ENCODE measurements around the gene TUBD1. TPM values are rescaled to one million over a fixed set of nuclear protein-coding genes. Genes with fewer than 3 reads are reported as not detected.

TUBD1 gene
- polyA plus RNA-seq, 3 donors = 2.9 to 7.3 (median 3.9) TPM

DNA sequence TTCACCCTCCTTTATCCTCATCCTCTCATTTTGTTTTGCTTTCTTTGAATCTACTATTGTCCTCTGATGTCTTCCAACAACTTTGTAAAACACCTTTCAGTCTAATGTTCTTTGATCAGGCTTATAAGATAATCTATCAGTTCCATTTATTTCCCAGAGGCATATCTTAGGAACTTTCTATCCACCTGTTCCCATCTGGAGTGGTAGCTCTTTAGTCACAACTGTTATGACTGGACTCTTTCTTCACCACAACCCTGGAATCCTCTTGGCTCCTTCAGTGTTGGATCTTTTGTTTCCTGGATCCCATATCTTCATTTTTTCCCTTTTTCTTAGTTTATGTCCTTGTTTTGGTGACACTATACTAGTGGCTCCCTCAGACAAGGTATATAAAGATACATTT is 23.7 kb upstream of the TUBD1 start:
- H3K9ac ChIP-seq (ENCODE audit: insufficient read depth, low read length, poor library complexity, severe bottlenecking) = no peak overlapping the region
- Mint-ChIP-seq H3K9me3 (peaks cover 0 to 1% (median 0%) of the 10 kb centered on the region in 7 donors), H3K4me3 (no peak overlapping the region), H3K27me3 (ENCODE audit: low read depth in 3 of 3) (no peaks in the 10 kb centered on the region), H3K4me1 (peaks cover 1% of the 10 kb centered on the region), H3K36me3 (peaks cover 57 to 85% of the 10 kb centered on the region in 2 donors), H3K27ac (peak overlapping the region in 1 of 7 donors; percentile 22)
- peaks cover 67 to 92% of the 10 kb centered on the region in 2 donors for H3K36me3 ChIP-seq (replicated peaks in 1 of 2; ENCODE audit: control insufficient read depth in 1 of 2, insufficient read depth in 2 of 2, low read length in 2 of 2)
- H3K79me2 ChIP-seq (ENCODE audit: insufficient read depth, low read length) = no peaks in the 10 kb centered on the region
- H3K27me3 ChIP-seq (ENCODE audit: control insufficient read depth in 2 of 2, insufficient read depth in 2 of 2, low read length in 2 of 2) = no peaks in the 10 kb centered on the region
- no peaks in the 10 kb centered on the region for H3K9me3 ChIP-seq (replicated peaks in 1 of 2; ENCODE audit: control insufficient read depth in 1 of 2, insufficient read depth in 1 of 2, low read length in 2 of 2)
- DNase-seq = no peak
- intact Hi-C loops (cut with micrococcal nuclease) = loop anchor here in 1 of 2 donors (5.0 to 10.0 kb wide), 2 partner anchors 36 to 118 kb away; no protein-coding TSS in a partner anchor
- H3K27ac ChIP-seq (ENCODE audit: low read depth in 1 of 2, low read length in 2 of 2) = no peak overlapping the region
- no peak overlapping the region for H3K4me3 ChIP-seq (replicated peaks in 1 of 3; ENCODE audit: low read depth in 2 of 3, low read length in 3 of 3)
- H4K20me1 ChIP-seq (ENCODE audit: insufficient read depth, low read length) = peaks cover 16% of the 10 kb centered on the region
- no peaks in the 10 kb centered on the region for H3K4me1 ChIP-seq (ENCODE audit: control insufficient read depth in 1 of 2, insufficient read depth in 2 of 2, low read length in 2 of 2)
- no peak overlapping the region for H3K4me2 ChIP-seq (replicated peaks; ENCODE audit: extremely low read depth, low read length, poor library complexity, severe bottlenecking)
- H2AFZ ChIP-seq (ENCODE audit: insufficient read depth, low read depth, low read length, poor library complexity, severe bottlenecking) = no peak overlapping the region
- TF ChIP-seq, protein P1, sequence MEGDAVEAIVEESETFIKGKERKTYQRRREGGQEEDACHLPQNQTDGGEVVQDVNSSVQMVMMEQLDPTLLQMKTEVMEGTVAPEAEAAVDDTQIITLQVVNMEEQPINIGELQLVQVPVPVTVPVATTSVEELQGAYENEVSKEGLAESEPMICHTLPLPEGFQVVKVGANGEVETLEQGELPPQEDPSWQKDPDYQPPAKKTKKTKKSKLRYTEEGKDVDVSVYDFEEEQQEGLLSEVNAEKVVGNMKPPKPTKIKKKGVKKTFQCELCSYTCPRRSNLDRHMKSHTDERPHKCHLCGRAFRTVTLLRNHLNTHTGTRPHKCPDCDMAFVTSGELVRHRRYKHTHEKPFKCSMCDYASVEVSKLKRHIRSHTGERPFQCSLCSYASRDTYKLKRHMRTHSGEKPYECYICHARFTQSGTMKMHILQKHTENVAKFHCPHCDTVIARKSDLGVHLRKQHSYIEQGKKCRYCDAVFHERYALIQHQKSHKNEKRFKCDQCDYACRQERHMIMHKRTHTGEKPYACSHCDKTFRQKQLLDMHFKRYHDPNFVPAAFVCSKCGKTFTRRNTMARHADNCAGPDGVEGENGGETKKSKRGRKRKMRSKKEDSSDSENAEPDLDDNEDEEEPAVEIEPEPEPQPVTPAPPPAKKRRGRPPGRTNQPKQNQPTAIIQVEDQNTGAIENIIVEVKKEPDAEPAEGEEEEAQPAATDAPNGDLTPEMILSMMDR (IDR thresholded peaks at IDR 0.05) = no peak

DNA sequence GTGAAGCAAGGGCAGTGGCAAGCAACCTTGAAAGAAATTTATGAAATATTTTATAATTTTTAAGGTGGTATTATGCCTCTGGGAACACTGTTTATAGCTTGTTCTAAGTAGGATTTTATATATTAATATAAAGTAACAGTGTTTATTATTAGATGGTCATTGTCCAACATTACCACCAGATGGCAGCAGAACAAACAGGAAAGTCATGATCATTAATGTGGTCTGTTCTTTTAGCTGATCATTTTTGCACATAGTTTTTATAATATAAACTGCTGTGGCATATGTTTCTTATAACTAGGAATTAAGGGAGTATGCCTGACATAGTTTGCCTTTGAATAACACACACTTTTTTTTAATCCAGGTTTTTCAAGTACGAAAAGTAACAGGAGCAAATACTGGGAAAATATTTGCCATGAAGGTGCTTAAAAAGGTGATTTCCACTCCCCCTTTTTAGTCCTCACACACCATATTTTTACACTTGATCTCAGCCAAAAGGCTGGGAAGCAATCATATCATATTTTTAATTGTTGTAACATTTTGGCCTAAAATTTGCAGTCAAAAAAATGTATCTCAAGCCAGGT is 21.6 kb upstream of the TUBD1 start:
- Histone ChIP-seq H2AFZ (ENCODE audit: insufficient read depth, low read depth, low read length, poor library complexity, severe bottlenecking) (no peak overlapping the region), H3K36me3 (replicated peaks in 1 of 2; ENCODE audit: control insufficient read depth in 1 of 2, insufficient read depth in 2 of 2, low read length in 2 of 2) (peaks cover 64 to 85% of the 10 kb centered on the region in 2 donors), H3K4me1 (ENCODE audit: control insufficient read depth in 1 of 2, insufficient read depth in 2 of 2, low read length in 2 of 2) (no peaks in the 10 kb centered on the region), H4K20me1 (ENCODE audit: insufficient read depth, low read length) (peaks cover 16% of the 10 kb centered on the region), H3K27me3 (ENCODE audit: control insufficient read depth in 2 of 2, insufficient read depth in 2 of 2, low read length in 2 of 2) (no peaks in the 10 kb centered on the region), H3K79me2 (ENCODE audit: insufficient read depth, low read length) (peaks cover 10% of the 10 kb centered on the region), H3K27ac (ENCODE audit: low read depth in 1 of 2, low read length in 2 of 2) (no peak overlapping the region), H3K4me3 (replicated peaks in 1 of 3; ENCODE audit: low read depth in 2 of 3, low read length in 3 of 3) (no peak overlapping the region), H3K9ac (ENCODE audit: insufficient read depth, low read length, poor library complexity, severe bottlenecking) (no peak overlapping the region), H3K9me3 (replicated peaks in 1 of 2; ENCODE audit: control insufficient read depth in 1 of 2, insufficient read depth in 1 of 2, low read length in 2 of 2) (no peaks in the 10 kb centered on the region), H3K4me2 (replicated peaks; ENCODE audit: extremely low read depth, low read length, poor library complexity, severe bottlenecking) (no peak overlapping the region)
- Mint-ChIP-seq H3K9me3 (peaks cover 0 to 1% (median 0%) of the 10 kb centered on the region in 7 donors), H3K36me3 (peaks cover 56 to 80% of the 10 kb centered on the region in 2 donors), H3K27ac (no peak overlapping the region), H3K4me3 (no peak overlapping the region), H3K27me3 (ENCODE audit: low read depth in 3 of 3) (no peaks in the 10 kb centered on the region), H3K4me1 (peaks cover 1% of the 10 kb centered on the region)
- TF ChIP-seq, protein P1 (IDR thresholded peaks at IDR 0.05) = peak; percentile 77
- WGBS (ENCODE audit: insufficient coverage) = no CpG with 5 or more reads among the region's 1 CpG
- intact Hi-C loops (cut with micrococcal nuclease) = loop anchor here (5.0 to 10.0 kb wide), 2 partner anchors 120 to 123 kb away; no protein-coding TSS in a partner anchor
- peak; percentile 15 to 54 (median 37) for DNase-seq
